DMS 273 treated with DMSO at 0.1 percent for 48 hours (cell line): ENCODE data around the gene TUBGCP5.

ENCODE experiments used
- DNase-seq: peaks from one replicate; lab custom pipeline; 2025; lab: John Stamatoyannopoulos, UW

The TUBGCP5 gene

DNA sequence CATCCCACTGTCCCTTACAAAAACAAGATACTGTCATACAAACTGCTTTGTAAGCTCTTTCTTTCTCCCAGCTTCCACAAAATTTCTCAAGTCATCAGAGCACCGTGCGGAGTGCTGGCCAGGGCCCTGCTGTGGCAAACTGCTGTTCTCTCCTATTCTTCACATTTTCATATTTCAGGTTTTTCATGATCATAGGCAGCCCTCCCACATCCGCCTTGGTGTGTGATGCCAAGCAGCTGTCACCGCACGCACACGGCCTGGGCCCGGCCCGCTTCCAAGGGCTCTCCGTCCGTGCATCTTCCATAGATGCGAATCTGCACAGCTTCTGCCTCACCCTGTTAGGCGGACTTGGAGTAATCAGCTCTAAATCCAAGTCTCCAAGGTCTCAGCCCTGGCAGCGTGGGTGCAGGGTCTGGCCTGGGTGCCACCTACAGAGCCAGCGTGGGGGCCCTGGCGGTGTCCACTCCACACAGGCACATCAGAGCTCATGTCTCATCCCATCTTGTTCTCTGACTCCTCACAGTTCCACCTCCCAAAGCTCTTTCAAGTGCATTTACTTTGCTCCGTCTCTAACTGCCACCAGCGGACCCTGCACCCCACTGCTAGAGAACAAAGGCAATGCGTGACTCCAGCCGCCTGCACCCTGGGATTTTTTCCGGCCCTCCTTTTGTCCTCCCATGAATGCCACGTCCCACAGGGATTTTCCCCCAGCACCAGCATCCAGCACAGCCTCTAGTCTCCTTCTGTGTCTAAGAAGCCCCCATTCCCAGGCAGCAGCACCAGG is 86.4 kb downstream of the TUBGCP5 start:
- DNase-seq: no peak

DNA sequence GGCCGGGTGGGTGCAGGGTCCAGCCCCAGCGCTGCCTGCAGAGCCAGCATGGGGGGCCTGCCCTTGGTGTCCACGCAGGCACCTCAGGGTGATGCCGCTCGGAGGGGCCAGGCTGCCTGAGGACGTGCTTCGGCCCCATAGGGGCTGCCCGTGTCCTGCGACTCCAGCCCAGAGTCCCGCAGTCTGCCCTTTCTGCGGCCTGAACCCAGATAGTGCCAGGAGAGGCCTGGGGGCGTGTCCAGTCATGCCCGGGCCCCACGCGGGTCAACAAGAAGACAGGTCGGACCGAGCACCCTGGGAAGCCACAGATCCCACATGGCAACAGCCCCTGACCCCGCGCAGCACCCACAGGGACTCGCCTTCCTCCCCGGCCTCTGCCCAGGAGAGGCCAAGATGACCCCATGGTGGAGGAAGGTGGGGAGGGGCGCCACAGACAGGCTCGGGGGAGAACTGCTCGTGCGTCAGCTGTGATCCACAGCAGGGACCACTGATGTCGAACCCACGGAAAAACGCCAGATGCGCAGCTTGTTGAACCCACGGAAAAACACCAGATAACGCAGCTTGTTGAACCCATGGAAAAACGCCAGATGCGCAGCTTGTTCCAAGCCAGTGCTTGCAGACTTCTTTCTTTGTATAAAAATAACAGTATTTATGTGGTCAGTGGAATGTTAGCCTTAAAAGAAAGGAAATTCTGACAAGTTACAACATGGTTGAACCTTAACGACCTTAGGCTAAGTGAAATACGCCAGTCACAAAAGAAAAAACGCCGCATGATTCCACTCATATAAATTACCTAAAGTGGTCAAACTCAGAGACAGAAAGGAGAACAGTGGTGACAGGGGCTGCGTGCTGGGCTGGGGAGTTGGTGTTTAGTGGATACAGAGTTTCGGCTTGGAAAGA is 87.7 kb downstream of the TUBGCP5 start:
- no peak for DNase-seq

DNA sequence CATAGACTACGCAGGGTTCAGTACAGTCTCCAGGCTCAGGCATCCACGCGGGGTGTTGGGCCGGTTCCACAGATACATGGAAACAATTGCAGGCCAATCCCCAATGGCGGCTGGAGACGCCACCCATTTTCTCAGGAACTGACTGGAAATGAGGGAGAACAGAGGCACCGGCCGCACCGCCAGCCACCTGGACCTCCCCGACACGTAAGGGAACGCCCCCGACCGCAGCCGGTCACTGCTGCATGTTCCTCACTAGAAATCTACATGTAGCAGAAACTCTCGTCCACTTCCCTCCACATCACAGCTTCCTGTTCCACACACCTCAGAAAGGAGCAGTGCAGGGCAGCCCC is 88.4 kb downstream of the TUBGCP5 start:
- DNase-seq: no peak

DNA sequence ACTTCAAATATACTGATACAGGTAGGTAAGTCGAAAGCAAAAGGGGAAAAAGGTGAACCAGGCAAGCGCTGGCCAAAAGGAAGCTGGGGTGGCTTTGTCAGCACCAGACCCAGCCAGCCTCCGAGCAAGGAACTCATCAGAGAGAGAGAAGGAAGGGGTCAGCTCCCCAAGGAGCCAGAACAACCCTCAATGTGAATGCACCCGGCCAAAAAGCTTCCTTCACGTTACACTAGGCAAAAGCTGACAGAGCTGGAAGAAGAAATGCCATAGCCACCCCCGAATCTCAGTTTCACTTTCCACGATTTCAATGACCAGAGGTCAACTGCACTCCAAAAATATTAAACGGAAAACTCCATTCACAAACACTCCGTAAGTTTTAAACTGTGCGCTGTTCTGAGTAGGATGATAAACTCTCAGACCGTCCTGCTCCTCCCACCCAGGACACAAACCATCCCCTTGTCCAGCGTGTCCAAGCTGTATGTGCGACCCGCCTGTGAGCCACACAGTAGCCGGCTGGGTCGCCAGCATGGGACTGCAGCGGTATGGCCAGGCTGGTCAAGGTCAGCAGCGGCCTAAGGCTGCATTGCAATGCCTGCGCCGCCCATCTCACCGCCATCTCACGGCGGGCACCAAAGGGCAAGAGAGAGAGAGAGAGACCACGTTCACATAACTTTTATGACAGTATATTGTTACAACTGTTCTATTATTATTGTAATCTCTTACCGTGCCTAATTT is 88.9 kb downstream of the TUBGCP5 start:
- DNase-seq: no peak
